ENCODE results near the gene NHS.
"Not testable (repeated sequence)": the region's sequence is repeated elsewhere in the genome, so short reads cannot be mapped to it uniquely, and the experiment has no call there.

The NHS gene

GRCh38 chrX:17501746-17502145, 126.7 kb downstream of the NHS start:
- DNase-seq: no peak

DNA sequence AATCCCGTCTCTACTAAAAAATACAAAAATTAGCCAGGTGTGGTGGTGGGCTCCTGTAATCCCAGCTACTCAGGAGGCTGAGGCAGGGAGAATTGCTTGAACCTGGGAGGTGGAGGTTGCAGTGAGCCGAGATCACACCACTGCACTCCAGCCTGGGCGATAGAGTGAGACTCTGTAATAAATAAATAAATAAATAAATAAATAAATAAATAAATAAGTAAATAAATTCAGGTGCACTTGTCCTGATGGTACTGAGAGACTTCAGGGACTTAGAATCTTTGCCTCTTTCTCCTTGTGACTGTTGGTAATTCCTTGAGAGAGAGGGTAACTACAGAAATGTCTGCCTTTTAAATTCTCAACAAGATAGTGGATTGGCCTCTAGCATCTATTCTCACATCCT, 131.4 kb downstream of the NHS start:
- not testable (repeated sequence) for DNase-seq

DNA sequence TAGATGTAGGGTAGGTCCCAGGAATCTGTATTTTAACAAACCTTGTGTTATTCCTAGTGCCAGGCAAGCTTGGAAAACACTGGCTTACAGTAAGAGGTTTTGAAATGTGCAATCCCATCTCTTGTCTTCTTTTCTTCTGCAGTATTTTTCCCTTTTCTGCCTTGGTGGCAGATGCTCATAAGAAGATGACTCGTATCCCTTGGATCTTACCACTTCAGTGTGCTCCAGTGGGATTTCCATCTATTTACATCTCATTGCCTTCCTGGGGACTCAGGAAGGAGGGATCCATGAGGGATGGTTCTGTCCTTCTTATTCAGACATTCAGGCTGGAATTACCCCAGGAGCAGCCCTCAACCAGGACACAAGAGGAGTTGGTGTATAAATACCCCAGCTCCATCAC, 136.6 kb downstream of the NHS start:
- DNase-seq: no peak

DNA sequence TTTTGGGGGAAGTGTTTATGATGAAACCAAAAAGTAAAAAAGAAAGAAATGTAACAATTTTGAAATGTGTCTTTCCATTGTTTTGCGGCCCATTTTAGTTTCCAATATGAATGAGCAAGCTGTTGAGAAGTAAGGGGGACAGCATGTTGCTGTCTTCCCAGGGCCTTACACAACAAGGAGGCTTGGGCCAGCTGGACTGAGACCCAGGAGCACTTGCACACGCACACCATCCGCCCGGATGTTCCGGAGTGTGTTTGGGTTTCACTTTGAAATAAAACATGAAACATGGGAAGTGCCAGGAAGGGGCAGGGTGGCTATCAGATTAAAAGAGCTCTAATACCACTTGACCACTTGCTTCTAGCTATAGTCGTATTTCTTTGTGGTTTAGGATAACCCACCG, 144.4 kb downstream of the NHS start:
- no peak for DNase-seq

- DNase-seq: no peak
Measured at GRCh38 chrX:17520016-17520615, 145.1 kb downstream of the NHS start.

GRCh38 chrX:17521871-17522693, 147.1 kb downstream of the NHS start:
- DNase-seq: no peak

DNA sequence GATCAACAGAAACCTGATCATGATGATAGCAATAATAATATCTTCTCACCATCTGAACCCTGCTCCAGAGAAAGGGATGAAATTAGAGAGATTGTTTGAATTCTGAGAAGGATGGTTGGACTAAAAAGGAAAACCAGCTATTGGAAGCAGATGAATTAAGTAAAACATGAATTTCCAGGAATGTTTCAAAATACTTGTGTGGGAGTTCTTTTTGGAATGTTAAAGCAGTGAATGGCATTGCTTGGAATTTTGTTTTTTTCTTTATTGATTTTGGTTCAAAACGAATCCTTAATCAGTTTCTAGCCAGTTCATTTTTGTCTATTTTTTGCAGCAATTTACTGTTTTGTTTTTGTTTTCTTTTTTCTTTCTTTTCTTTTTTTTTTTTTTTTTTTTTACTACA, 150.3 kb downstream of the NHS start:
- no peak for DNase-seq

GRCh38 chrX:17525762-17526555, 151.0 kb downstream of the NHS start:
- no peak for DNase-seq

DNA sequence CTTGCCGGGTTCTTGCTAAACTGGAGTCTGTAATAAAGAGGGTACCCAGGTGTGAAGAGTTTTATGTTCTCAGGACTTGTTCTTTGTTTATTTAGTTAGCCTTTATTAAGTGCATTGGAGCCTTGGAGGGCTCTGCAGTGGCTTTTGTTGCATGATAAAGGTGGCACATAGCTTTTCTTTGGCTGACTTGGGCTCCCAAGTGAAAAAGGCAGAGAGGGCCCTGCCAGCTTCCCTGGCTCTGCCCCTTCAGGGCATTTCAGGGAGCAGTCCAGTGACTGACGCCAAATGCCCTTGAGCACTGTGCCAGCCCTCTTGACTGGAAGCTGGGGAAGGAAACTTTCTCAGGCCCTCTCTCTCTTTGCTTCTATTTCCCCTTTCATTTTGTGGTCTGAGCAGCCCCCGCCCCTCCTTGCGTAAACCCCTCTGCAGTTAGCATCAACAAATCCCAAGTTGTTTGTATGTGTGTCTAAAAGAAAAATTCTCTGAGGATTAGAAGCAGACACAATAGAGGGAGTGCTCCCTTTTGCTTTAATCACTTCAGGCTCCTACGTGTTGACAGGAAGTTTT, 152.2 kb downstream of the NHS start:
- DNase-seq: no peak

- DNase-seq: no peak
Measured at GRCh38 chrX:17527922-17528321, 152.9 kb downstream of the NHS start.

DNA sequence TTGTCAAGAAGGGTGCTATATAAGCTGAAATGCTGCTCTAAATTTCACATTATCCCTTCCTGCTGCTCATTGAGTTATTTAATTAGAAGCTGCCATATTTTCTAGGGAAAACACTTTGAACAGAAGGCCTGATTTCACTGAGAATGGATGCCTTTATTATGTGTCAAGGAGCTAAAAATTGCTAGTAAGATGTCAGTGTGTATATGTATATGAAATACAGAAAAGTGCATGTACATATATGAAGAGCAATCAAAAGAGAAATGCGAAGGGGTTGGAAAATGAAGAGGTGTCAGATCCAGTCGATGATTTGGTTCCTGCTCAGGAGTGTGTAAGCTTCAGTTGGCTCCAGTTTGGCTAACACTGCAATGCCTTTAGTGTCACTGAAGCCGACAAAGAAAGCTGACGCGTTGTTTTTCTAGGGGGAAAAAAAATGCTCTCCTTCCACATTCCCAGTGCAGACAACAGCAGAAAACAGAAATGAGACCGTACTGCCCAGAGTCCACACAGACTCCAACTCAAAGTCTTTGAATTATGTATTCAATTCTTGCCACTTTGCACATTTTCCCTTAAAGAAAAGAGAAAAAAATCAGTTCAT, 154.2 kb downstream of the NHS start:
- no peak for DNase-seq

- DNase-seq: no peak
Measured at GRCh38 chrX:17531500-17531899, 156.5 kb downstream of the NHS start.

DNA sequence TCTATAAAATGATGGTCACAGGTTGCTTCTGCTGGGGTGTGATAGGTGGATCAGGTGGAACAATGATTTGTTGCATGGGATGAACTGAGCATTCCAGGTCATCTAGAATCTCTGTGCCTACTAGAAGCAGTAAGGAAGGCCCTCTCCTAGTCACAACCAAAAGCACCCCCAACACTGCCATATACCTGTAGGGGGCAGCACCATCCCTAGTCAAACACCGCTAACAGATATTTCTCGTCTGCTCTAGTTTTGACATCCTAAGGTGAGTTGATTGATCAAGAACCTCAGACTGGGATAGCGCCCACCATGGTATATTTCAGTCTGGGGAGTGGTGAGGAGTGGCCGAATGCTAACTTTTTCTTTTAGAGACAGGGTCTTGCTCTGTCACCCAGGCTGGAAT, 160.2 kb downstream of the NHS start:
- DNase-seq: peak; percentile 1

GRCh38 chrX:17537723-17538243, 162.8 kb downstream of the NHS start:
- DNase-seq: no peak

- no peak for DNase-seq
Measured at GRCh38 chrX:17542123-17542522, 167.1 kb downstream of the NHS start.

- no peak for DNase-seq
Measured at GRCh38 chrX:17544821-17545220, 169.8 kb downstream of the NHS start.

GRCh38 chrX:17546356-17546755, 171.4 kb downstream of the NHS start:
- DNase-seq: no peak

DNA sequence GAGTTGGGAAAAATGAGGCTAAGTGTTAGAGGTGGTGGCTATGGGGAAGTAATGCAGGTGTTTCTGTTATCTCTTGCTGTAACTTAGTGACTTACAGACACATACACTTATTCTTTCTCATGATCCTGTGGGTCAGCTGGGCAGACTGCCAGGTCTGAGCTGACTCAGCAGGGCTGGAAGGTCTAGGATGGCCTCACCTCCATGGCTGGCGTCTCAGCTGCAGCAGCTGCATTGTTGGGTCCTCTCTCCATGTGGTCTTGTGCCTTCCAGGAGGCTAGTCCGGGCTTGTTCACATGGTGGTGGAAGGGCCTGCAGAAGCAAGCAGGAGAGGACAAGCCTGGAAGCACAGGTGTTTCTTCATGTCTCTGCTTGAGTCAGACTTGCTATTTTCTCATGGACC, 172.7 kb downstream of the NHS start:
- no peak for DNase-seq

- no peak for DNase-seq
Measured at GRCh38 chrX:17549107-17549651, 174.2 kb downstream of the NHS start.

GRCh38 chrX:17550011-17550410, 175.0 kb downstream of the NHS start:
- no peak for DNase-seq

- no peak for DNase-seq
Measured at GRCh38 chrX:17552044-17552650, 177.1 kb downstream of the NHS start.

- no peak for DNase-seq
Measured at GRCh38 chrX:17553469-17553868, 178.5 kb downstream of the NHS start.

Data from CD4-positive, alpha-beta T cell treated with Interleukin-4 for 4 hours (primary cell).